DMS 273 (cell line): Measurements from ENCODE around the gene TYMP.

Source experiments
- DNase-seq: peaks from one replicate; lab custom pipeline; 2025; ENCODE audit not compliant: unreplicated experiment; lab: John Stamatoyannopoulos, UW

Gene TYMP

GRCh38 chr22:50485221-50486131 is 44.3 kb downstream of the TYMP start:
- DNase-seq = peak; percentile 55

- no peak for DNase-seq
Measured at GRCh38 chr22:50483977-50484853, 45.6 kb downstream of the TYMP start.

DNA sequence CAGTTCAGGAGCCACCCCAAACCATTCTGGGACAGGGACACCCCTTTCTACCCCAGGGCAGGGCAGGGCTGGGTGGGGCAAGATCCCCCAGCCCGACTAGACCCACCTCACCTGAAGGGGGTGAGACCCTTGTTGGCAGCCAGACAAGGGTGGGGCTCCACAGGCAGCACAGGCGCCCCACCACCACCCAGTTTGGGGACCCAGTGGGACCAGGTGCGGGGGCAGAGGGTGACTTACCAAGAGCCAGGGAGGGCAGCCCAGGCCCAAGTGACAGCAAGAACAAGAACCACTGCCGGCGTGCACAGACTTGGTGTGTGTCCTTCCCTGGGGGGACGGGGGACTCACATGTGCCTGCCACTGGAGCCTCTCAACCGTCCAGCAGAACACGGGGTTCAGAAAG is 46.3 kb downstream of the TYMP start:
- DNase-seq = no peak

GRCh38 chr22:50483106-50483505 is 46.7 kb downstream of the TYMP start:
- DNase-seq = peak; percentile 65

- DNase-seq = peak; percentile 77
Measured at GRCh38 chr22:50482107-50483074, 47.4 kb downstream of the TYMP start.

DNA sequence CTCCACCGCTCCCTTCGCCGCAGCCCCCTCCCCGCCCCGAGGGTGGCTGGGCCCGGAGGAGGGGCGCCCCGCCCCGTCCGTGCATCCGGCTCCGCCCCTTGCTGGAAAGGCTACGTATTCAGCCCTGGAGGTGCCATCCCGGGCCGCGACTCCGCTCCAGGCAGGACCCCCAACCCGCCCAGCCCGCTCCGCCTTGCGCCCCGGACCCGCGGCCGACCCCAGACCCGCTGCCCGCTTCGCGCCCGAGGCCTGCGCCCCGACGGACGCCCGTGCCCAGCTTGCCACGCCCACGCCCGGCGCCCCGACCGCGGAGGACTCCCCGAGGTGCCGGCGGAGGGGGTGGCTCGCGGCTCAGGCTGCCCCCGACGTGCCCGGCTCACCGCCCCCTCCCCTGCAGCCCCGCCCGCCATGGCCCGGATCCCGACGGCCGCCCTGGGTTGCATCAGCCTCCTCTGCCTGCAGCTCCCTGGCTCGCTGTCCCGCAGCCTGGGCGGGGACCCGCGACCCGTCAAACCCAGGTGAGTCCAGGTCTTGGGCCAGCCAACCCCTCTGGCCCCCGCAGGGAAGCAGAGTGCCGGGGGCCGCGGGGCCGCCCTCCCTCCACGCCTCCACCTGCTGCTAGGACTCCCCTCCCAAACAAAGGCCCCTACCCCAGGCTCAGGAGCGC is 48.2 kb downstream of the TYMP start, which contains the start of gene ADM2:
TSS of gene ADM2 (plus strand) at position 104 of the 667 bp plus-strand sequence. CDS start at position 409, 305 bp downstream.
- DNase-seq = no peak

GRCh38 chr22:50481045-50481439 is 48.8 kb downstream of the TYMP start:
- no peak for DNase-seq

DNA sequence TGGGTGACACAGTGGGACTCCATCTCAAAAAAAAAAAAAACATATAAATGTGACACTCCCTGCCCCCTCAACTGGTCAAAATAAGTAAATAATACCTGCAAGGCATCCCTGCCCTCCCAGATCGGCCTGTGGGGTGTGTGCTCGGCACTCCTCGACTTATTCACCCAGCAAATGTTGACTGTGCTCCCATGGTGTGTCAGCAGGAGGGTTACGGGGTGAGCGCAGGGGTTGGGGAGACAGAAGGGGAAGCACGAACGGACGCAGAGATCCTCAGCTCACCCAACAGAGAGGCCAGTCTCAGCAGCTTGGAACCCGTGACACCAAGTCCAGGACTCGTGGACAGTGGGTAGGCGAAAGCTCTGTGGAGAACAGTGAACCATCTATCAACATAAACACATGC is 50.1 kb downstream of the TYMP start:
- DNase-seq = no peak

GRCh38 chr22:50477923-50478322 is 51.9 kb downstream of the TYMP start:
- no peak for DNase-seq

GRCh38 chr22:50476868-50477267 is 52.9 kb downstream of the TYMP start:
- no peak for DNase-seq
